Measurements from ENCODE around the gene CHST9. TPM values are rescaled to one million over a fixed set of nuclear protein-coding genes. Genes with fewer than 3 reads are reported as not detected.

The CHST9 gene
- total RNA-seq, 1 donor from 2014 or later, result 0.49 TPM

- Mint-ChIP-seq H3K27ac (ENCODE audit: unreplicated experiment) (no peak overlapping the region), H3K36me3 (ENCODE audit: low read depth) (peaks cover 5% of the 10 kb centered on the region), H3K4me1 (no peaks in the 10 kb centered on the region), H3K4me3 (no peak overlapping the region), H3K9me3 (peaks cover 6% of the 10 kb centered on the region), H3K27me3 (ENCODE audit: low read depth) (no peaks in the 10 kb centered on the region)
- no peak for DNase-seq (ENCODE audit: low read depth, low spot score)
- TF ChIP-seq CTCF (conservative IDR thresholded peaks at IDR 0.05), result no peak
These were observed 265.9 kb downstream of the CHST9 start for GRCh38 chr18:26919201-26919600.

- Mint-ChIP-seq H3K9me3 (peaks cover 2% of the 10 kb centered on the region), H3K36me3 (ENCODE audit: low read depth) (no peaks in the 10 kb centered on the region), H3K27me3 (ENCODE audit: low read depth) (no peaks in the 10 kb centered on the region), H3K27ac (ENCODE audit: unreplicated experiment) (peak overlapping the region; percentile 38), H3K4me1 (peaks cover 4% of the 10 kb centered on the region), H3K4me3 (no peak overlapping the region)
- no peak for DNase-seq (ENCODE audit: low read depth, low spot score)
- TF ChIP-seq CTCF (conservative IDR thresholded peaks at IDR 0.05), result no peak
These were observed 273.3 kb downstream of the CHST9 start for GRCh38 chr18:26911840-26912239.

- Mint-ChIP-seq H3K27ac (ENCODE audit: unreplicated experiment) (no peak overlapping the region), H3K9me3 (peaks cover 5% of the 10 kb centered on the region), H3K4me3 (no peak overlapping the region), H3K27me3 (ENCODE audit: low read depth) (no peaks in the 10 kb centered on the region), H3K36me3 (ENCODE audit: low read depth) (no peaks in the 10 kb centered on the region), H3K4me1 (peaks cover 4% of the 10 kb centered on the region)
- no peak for TF ChIP-seq CTCF (conservative IDR thresholded peaks at IDR 0.05)
- DNase-seq (ENCODE audit: low read depth, low spot score), result no peak
These were observed 275.4 kb downstream of the CHST9 start for GRCh38 chr18:26909599-26910290.

GRCh38 chr18:26908906-26909305 lies 276.2 kb downstream of the CHST9 start:
- peaks cover 7% of the 10 kb centered on the region for H3K36me3 Mint-ChIP-seq (ENCODE audit: low read depth)
- H3K4me1 Mint-ChIP-seq, result peaks cover 4% of the 10 kb centered on the region
- no peak for TF ChIP-seq CTCF (conservative IDR thresholded peaks at IDR 0.05)
- no peaks in the 10 kb centered on the region for H3K27me3 Mint-ChIP-seq (ENCODE audit: low read depth)
- no peak overlapping the region for H3K27ac Mint-ChIP-seq (ENCODE audit: unreplicated experiment)
- H3K4me3 Mint-ChIP-seq, result no peak overlapping the region
- H3K9me3 Mint-ChIP-seq, result peaks cover 12% of the 10 kb centered on the region
- DNase-seq (ENCODE audit: low read depth, low spot score), result no peak

- Mint-ChIP-seq H3K36me3 (ENCODE audit: low read depth) (peaks cover 21% of the 10 kb centered on the region), H3K27me3 (ENCODE audit: low read depth) (no peaks in the 10 kb centered on the region), H3K9me3 (peaks cover 22% of the 10 kb centered on the region), H3K27ac (ENCODE audit: unreplicated experiment) (no peak overlapping the region), H3K4me1 (no peaks in the 10 kb centered on the region), H3K4me3 (no peak overlapping the region)
- no peak for TF ChIP-seq CTCF (conservative IDR thresholded peaks at IDR 0.05)
- no peak for DNase-seq (ENCODE audit: low read depth, low spot score)
These were observed 282.8 kb downstream of the CHST9 start for GRCh38 chr18:26902291-26902690.

Data from neural crest cell (in vitro differentiated cells).